Mesendoderm (in vitro differentiated cells): ENCODE measurements around the gene MKI67.

Experiments used
- DNase-seq: peaks from one replicate; pipeline ENCODE4 v3.0.0; 2013
- H2AK5ac ChIP-seq: 2 replicates; pipeline ENCODE4 v1.6.1; 2013; ENCODE audit warnings: low read length, inconsistent platforms
- H2BK120ac ChIP-seq: 2 replicates; pipeline ENCODE4 v1.6.1; 2013; ENCODE audit warnings: low read depth, mild to moderate bottlenecking, low read length, moderate library complexity, mixed read lengths
- H2BK15ac ChIP-seq: replicated peaks from 2 replicates; pipeline ENCODE4 v1.6.1; 2013; ENCODE audit warnings: low read depth, mild to moderate bottlenecking, moderate library complexity
- H2BK5ac ChIP-seq: 2 replicates; pipeline ENCODE4 v1.6.1; 2013; ENCODE audit warnings: low read length, inconsistent platforms
- H3K18ac ChIP-seq: 2 replicates; pipeline ENCODE4 v1.6.1; 2013; ENCODE audit warnings: mild to moderate bottlenecking, low read length, mixed read lengths
- H3K23ac ChIP-seq: one replicate; pipeline ENCODE4 v1.6.1; 2013; ENCODE audit warnings: low read length
- H3K27ac ChIP-seq: 2 replicates; pipeline ENCODE4 v1.5.1; 2013; ENCODE audit warnings: low read depth, mild to moderate bottlenecking, inconsistent platforms, low read length, moderate library complexity
- H3K27me3 ChIP-seq: 2 replicates; pipeline ENCODE4 v1.6.1; 2013; ENCODE audit warnings: low read length, control low read depth, mild to moderate bottlenecking, inconsistent platforms; ENCODE audit not compliant: insufficient read depth, poor library complexity
- H3K36me3 ChIP-seq: 2 replicates; pipeline ENCODE4 v1.6.1; 2013; ENCODE audit warnings: low read length, inconsistent platforms; ENCODE audit not compliant: control insufficient read depth, insufficient read depth
- H3K4ac ChIP-seq: one replicate; pipeline ENCODE4 v1.6.1; 2013; ENCODE audit warnings: low read depth, mild to moderate bottlenecking, low read length, moderate library complexity
- H3K4me1 ChIP-seq: 2 replicates; pipeline ENCODE4 v1.6.1; 2013; ENCODE audit warnings: low read depth, low read length, inconsistent platforms; ENCODE audit not compliant: control insufficient read depth
- H3K4me2 ChIP-seq: 2 replicates; pipeline ENCODE4 v1.6.1; 2013; ENCODE audit warnings: low read length
- H3K4me3 ChIP-seq: 2 replicates; pipeline ENCODE4 v1.5.1; 2013; ENCODE audit warnings: mild to moderate bottlenecking, low read length
- H3K56ac ChIP-seq: one replicate; pipeline ENCODE4 v1.6.1; 2013; ENCODE audit warnings: low read length
- H3K79me1 ChIP-seq: 2 replicates; pipeline ENCODE4 v1.6.1; 2013; ENCODE audit warnings: low read length, inconsistent platforms
- H3K79me2 ChIP-seq: 2 replicates; pipeline ENCODE4 v1.6.1; 2013; ENCODE audit warnings: mild to moderate bottlenecking, low read length; ENCODE audit not compliant: control insufficient read depth, insufficient read depth
- H3K9ac ChIP-seq: 2 replicates; pipeline ENCODE4 v1.6.1; 2013; ENCODE audit warnings: low read length, inconsistent platforms
- H4K5ac ChIP-seq: one replicate; pipeline ENCODE4 v1.6.1; 2013; ENCODE audit warnings: low read length
- H4K8ac ChIP-seq: one replicate; pipeline ENCODE4 v1.6.1; 2013; ENCODE audit warnings: low read depth, mild to moderate bottlenecking, control low read depth, low read length, moderate library complexity
- WGBS: extraction: QIAGEN DNeasy Blood & Tissue Kit; methylation state at CpG from one replicate; pipeline ENCODE4 v1.1.7; 2013; ENCODE audit warnings: low lambda C conversion rate, missing lambda C conversion rate; ENCODE audit not compliant: insufficient coverage; ENCODE audit errors: extremely low coverage; 5-methylcytosine and 5-hydroxymethylcytosine counted together

Gene MKI67

GRCh38 chr10:128047991-128048818 lies 78.0 kb downstream of the MKI67 start:
- no peak overlapping the region for H3K4me2 ChIP-seq
- no peak overlapping the region for H2BK15ac ChIP-seq
- H3K18ac ChIP-seq = no peak overlapping the region
- no peak for DNase-seq
- H3K36me3 ChIP-seq = no peaks in the 10 kb centered on the region
- no peak overlapping the region for H2AK5ac ChIP-seq
- H3K4me1 ChIP-seq = no peaks in the 10 kb centered on the region
- no peak overlapping the region for H2BK120ac ChIP-seq
- H3K79me1 ChIP-seq = no peaks in the 10 kb centered on the region
- no peaks in the 10 kb centered on the region for H3K79me2 ChIP-seq
- no peak overlapping the region for H3K9ac ChIP-seq
- WGBS = no CpG with 5 or more reads among the region's 21 CpGs
- no peak overlapping the region for H4K8ac ChIP-seq
- no peak overlapping the region for H2BK5ac ChIP-seq
- H3K27ac ChIP-seq = no peak overlapping the region
- H3K23ac ChIP-seq = peak overlapping the region; percentile 24
- no peak overlapping the region for H3K56ac ChIP-seq
- H3K27me3 ChIP-seq = no peaks in the 10 kb centered on the region
- no peak overlapping the region for H3K4ac ChIP-seq
- H3K4me3 ChIP-seq = no peak overlapping the region
- no peak overlapping the region for H4K5ac ChIP-seq

- Histone ChIP-seq H3K18ac (no peak overlapping the region), H2BK15ac (no peak overlapping the region), H3K56ac (peak overlapping the region; percentile 61), H3K27me3 (no peaks in the 10 kb centered on the region), H3K9ac (no peak overlapping the region), H3K23ac (no peak overlapping the region), H3K36me3 (no peaks in the 10 kb centered on the region), H2BK5ac (no peak overlapping the region), H3K4me1 (no peaks in the 10 kb centered on the region), H3K4me2 (no peak overlapping the region), H2BK120ac (no peak overlapping the region), H3K79me1 (no peaks in the 10 kb centered on the region), H4K8ac (no peak overlapping the region), H3K79me2 (no peaks in the 10 kb centered on the region), H3K4me3 (no peak overlapping the region), H2AK5ac (no peak overlapping the region), H3K27ac (no peak overlapping the region), H3K4ac (no peak overlapping the region), H4K5ac (no peak overlapping the region)
- peak; percentile 95 for DNase-seq
- WGBS = no CpG with 5 or more reads among the region's 17 CpGs
Measured at GRCh38 chr10:128047351-128047750, 78.9 kb downstream of the MKI67 start.

- no peak overlapping the region for H3K4me2 ChIP-seq
- H3K9ac ChIP-seq = no peak overlapping the region
- DNase-seq = no peak
- H2BK120ac ChIP-seq = no peak overlapping the region
- H3K27me3 ChIP-seq = no peaks in the 10 kb centered on the region
- H3K27ac ChIP-seq = no peak overlapping the region
- no peak overlapping the region for H2BK15ac ChIP-seq
- no CpG with 5 or more reads among the region's 10 CpGs for WGBS
- H3K4ac ChIP-seq = no peak overlapping the region
- no peaks in the 10 kb centered on the region for H3K4me1 ChIP-seq
- H4K8ac ChIP-seq = no peak overlapping the region
- H3K18ac ChIP-seq = no peak overlapping the region
- peak overlapping the region; percentile 6 for H3K56ac ChIP-seq
- H3K79me1 ChIP-seq = no peaks in the 10 kb centered on the region
- no peaks in the 10 kb centered on the region for H3K79me2 ChIP-seq
- no peak overlapping the region for H3K4me3 ChIP-seq
- no peak overlapping the region for H4K5ac ChIP-seq
- H2BK5ac ChIP-seq = no peak overlapping the region
- no peaks in the 10 kb centered on the region for H3K36me3 ChIP-seq
- H2AK5ac ChIP-seq = no peak overlapping the region
- H3K23ac ChIP-seq = no peak overlapping the region
Measured at GRCh38 chr10:128046953-128047290, 79.3 kb downstream of the MKI67 start.
